NCI-H1092 (cell line): Measurements from ENCODE around the gene NR2C2AP.
"Not testable (repeated sequence)": the region's sequence is repeated elsewhere in the genome, so short reads cannot be mapped to it uniquely, and the experiment has no call there.

Experiments used
- DNase-seq: peaks from one replicate; lab custom pipeline; 2025; lab: John Stamatoyannopoulos, UW

NR2C2AP gene

GRCh38 chr19:19181488-19181998, 21.7 kb downstream of the NR2C2AP start:
- no peak for DNase-seq

- DNase-seq, result no peak
Observed at GRCh38 chr19:19179548-19180441, 23.4 kb downstream of the NR2C2AP start.

GRCh38 chr19:19176950-19177349, 26.3 kb downstream of the NR2C2AP start:
- no peak for DNase-seq

GRCh38 chr19:19173243-19173642, 30.0 kb downstream of the NR2C2AP start:
- not testable (repeated sequence) for DNase-seq

- DNase-seq, result no peak
Observed at GRCh38 chr19:19171821-19172532, 31.2 kb downstream of the NR2C2AP start.

DNA sequence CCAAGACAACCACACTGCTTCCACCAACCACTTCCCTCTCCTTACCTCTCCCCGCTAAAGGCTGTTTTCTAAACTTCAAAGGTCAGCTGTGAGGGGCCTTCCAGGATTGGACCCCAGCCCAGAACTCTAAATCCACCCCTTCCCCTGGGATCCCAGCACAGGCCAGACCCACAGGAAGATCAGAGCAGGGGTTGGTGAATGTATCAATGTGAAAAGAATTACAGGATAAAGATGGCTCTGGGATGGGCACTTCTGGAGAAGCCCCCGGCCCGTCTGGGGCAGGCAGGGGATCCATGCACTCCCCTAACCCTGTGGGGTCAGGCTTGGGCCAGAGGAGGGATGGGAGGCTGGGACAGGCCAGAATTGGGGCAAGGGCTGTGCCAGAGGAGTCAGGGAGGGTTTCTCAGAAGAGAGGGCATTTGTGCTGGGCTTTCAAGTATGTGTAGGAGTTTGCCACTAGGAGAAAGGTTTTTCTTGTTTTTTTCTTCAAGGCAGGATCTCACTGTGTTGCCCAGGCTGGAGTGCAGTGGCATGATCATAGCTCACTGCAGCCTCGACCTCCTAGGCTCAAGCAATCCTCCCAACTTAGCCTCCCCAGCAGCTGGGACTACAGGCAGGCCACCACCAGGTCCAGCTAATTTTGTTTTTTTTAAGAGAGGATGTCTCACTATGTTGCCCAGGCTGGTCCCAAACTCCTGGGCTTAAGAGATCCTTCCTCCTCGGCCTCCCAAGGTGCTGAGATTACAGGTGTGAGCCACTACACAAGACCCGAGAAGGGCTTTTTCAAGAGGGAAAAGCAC, 32.1 kb downstream of the NR2C2AP start:
- no peak for DNase-seq

- peak; percentile 42 for DNase-seq
Observed at GRCh38 chr19:19170053-19170872, 33.0 kb downstream of the NR2C2AP start, which contains the start of gene MEF2B. TSS of gene MEF2B (minus strand) at chr19:19170263. CDS start at chr19:19150735, 19,528 bp downstream.

DNA sequence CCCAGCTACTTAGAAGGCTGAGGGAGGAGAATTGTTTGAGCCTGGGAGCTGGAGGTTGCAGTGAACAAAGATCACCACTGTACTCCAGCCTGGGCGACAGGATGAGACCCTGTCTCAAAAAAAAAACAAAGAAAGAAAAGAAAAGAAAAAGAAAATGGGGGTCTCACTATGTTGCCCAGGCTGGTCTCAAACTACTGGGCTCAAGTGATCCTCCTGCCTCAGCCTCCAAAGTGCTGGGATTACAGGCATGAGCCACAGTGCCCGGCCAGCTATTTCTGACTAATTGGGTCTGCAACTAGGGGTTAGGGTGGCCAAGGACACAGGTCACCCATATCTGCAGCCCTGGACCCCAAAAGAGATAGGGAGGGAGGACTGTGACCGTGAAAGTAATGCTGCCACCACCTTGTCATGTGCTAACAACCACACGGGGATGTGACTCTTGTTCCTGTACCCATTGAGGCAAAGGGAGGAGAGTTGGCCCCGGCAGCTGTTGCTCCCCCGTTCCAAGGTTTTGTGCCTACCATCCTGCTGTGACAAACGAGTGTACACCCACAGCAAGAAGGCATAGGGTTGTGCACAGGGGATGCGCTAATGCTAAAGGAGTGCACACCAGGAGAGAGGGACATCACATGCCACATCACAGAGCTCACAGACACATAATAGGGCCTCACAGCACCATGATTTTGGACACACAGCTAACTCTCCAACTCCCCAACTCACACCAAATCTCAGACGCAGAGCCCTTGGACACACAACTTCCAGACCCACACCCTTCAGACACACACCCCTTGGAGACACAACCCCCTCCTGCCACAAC, 33.8 kb downstream of the NR2C2AP start:
- no peak for DNase-seq

- no peak for DNase-seq
Observed at GRCh38 chr19:19167612-19168011, 35.6 kb downstream of the NR2C2AP start.

DNA sequence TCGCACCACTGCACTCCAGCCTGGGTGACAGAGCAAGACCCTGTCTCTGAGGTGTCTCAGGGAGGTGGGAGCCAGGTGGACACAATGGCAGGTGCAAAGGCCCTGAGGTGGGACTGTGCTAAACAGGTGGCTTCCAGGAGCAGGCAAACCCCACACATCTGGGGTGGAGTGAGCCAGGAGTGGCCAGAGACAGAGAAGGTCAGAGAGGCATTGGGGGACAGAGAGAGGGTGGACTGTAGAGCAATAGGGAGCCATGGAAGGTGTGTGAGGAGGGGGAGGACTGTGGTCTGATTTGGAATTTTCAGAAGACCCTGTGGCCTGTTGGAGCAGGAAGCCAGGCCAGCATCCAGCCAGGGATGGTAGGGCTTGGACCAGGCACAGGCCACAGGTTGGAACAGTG, 37.8 kb downstream of the NR2C2AP start:
- DNase-seq, result no peak

GRCh38 chr19:19162495-19162894, 40.7 kb downstream of the NR2C2AP start:
- no peak for DNase-seq

GRCh38 chr19:19160461-19161035, 42.7 kb downstream of the NR2C2AP start:
- DNase-seq, result no peak

- DNase-seq, result no peak
Observed at GRCh38 chr19:19159534-19159933, 43.7 kb downstream of the NR2C2AP start.

DNA sequence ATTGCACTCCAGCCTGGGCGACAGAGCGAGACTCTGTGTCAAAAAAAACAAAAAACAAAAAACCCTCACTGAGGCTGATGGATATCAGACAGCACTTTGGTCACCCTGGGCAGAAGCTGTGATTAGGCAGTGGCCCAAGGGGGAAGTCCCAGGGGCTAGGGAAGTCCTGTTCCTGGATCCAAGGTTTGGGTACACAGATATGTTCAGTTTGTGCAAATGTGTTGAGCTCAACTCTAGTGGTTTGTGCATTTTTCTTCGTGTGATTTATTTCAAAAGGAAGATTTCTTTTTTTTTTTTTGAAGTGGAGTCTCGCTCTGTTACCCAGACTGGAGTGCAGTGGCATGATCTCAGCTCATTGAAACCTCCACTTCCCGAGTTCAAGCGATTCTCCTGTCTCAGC, 45.4 kb downstream of the NR2C2AP start:
- DNase-seq, result no peak

DNA sequence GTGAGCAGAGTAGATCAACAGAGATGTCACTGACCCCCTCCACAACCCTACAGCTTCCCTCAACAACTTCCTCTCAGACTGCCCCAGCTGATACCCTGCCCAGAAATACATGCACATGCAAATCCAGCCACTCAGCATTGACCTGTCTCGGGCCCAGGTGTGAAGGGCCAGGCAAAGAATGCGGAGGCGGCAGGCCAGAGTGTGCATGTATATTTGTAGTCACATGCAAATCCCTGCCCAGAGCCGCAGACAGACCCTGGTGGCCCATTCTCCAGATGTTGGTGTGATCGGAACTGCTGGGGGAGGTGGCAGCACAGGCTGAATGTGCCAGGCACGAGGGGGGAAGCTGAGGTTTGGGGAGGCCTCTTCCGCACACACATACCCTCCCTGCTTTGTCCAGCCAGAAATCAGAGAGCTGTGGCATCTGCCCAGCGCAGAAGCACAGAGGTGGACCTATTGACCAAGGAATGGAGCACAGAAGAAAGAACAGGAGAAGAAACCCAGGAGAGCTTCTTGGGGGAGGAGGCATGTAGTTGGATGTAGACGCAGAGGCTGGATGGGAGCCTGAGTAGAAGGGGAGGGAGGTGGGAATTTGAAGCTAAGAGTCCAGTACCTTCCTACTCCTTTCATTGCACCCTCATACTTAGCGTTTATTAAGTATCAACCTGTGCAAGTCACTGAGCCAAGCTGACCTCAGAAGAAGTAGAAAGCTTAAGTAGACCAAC, 47.6 kb downstream of the NR2C2AP start:
- no peak for DNase-seq

GRCh38 chr19:19154768-19155494, 48.3 kb downstream of the NR2C2AP start:
- no peak for DNase-seq

DNA sequence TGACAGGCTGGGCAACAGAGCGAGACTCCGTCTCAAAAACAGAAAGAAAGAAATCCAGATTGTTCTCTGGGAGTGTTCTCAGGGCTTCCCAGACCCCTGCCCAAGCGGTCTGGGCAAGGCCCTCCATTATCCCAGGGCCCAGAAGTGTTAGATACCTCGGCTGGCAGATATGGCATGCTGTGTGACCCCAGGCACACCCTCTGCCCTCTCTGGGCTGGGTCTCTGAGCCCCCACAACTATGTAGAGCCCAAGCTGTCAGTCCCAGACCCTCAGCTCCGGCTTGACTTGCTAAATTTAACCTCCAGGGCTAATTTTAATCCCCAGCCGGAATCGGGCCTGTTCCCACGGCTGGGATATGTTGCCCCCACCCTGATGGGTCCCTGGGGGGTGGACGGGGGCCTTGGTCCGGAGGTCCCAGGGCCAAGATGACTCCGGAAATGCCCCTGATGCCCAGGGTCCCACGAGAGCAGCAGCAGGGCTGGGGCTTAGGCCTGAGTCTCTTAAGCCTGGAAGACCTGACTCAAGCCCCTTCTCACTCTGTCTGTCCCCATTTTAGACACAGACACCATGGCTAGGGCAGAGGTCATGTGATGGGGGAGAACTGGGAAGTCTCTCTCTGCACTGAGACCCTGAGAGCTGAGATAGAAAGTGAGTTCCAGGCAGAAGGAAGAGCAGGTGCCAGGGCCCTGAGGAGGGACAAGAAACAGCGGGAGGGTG, 50.4 kb downstream of the NR2C2AP start:
- no peak for DNase-seq

- DNase-seq, result no peak
Observed at GRCh38 chr19:19151418-19151817, 51.8 kb downstream of the NR2C2AP start.
